Placental epithelial cell (primary cell): ENCODE measurements around the gene RNF208. TPM values are rescaled to one million over a fixed set of nuclear protein-coding genes. Genes with fewer than 3 reads are reported as not detected.

Experiments used
- total RNA-seq: library from RNA; depleted of rRNA; stranded (reverse); fragments of >200 nt; gene quantifications from 2 replicates; pipeline ENCODE4 v1.2.3, GENCODE V29; 2012

RNF208 gene
- under 0.01 TPM in 1 of 2 replicates, not detected in the other for total RNA-seq

DNA sequence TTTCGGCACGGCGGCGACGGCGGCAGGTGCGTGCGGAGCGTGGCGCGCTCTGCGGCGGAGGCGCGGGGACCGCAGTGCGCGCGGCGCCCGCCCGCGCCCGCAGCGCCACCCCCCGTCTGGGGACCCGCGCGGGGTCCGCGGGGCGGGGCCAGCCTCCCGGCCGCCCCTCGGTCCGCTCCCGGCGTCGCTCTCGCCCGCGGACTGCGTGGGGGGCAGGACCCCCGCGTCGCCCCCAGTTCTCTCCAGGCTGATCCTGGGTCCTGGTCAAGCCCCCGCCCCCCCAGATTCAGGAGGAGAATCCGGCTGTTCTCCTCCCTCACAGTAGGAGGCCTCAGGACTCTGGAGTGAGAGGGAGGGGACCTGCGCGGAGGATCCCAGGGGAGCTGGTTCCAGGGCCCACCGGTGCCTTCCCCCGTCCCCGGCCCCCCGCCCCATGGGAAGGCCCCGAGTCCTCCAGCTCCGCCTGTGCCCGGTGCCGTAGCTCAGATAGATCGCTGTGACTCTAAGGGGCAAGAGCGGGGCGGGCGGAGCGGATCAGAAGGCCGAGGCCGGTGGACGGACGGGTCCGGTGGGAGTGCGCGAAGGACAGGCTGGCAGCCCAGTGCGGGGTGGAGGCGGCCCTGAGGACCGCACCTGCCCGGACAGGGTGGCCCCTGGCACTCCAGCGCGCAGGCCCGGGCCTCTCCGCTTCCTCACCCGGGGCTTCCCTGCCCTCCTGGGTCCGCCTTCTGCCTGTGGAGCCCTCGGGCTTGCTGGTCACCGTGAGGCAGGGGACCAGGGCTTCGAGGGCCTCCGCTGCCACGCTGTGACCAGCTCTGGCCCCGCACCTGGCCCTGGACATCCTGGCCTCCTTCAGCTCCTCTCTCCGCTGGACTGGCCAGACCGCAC lies at the start of gene RNF208:
RNF208 (minus strand) TSS at position 51 of the 888 bp plus-strand sequence. CDS start 1,028 bp downstream, outside the sequence.

GRCh38 chr9:137254624-137255447 lies 32.8 kb upstream of the RNF208 start, which contains the start of gene NELFB:
NELFB (plus strand) TSS chr9:137255327.

GRCh38 chr9:137251194-137251461 lies 29.1 kb upstream of the RNF208 start, which contains the start of gene STPG3:
STPG3 (plus strand) TSS chr9:137251286; CDS start chr9:137251287, 1 bp downstream.

GRCh38 chr9:137240841-137241489 lies 18.9 kb upstream of the RNF208 start, which contains the start of gene TUBB4B:
TUBB4B (plus strand) TSS chr9:137241287; CDS start chr9:137241361, 74 bp downstream.

DNA sequence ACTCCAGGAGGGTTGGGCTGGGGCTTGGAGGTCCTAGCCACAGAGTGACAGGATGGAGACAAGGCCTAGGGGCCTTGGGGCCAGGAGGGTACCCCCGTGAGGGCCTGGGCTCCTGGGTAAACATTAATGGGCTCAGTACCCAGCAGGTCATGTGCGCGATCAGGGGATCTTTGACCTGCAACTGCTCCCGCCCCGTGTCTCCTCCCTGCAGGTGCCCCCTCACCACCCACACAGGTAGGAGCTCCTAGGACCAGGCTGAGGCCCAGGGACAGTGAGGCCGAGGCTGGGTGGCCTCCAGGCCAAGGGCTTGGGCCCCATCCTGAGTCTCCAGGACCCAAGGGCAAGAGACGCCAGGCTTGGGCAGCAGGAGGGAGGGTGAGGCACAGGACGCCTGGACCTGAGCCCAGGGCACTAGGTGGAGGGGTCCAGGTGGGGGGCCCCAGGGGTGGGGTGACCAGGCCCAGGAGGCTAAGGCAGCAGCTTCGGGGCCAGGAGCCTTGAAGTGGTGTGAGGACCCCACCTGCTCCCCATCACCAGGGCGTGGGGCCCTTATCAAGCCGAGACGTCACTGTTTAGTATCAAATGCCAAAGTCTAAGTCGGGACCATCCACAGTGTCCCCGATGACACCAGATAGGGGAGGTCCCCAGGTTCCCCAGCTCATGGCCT lies 8.8 kb upstream of the RNF208 start, which contains the start of gene SLC34A3:
SLC34A3 (plus strand) TSS at position 197 of the 667 bp plus-strand sequence. CDS start 802 bp downstream, outside the sequence.

GRCh38 chr9:137227054-137227852 lies 5.2 kb upstream of the RNF208 start, which contains the start of gene RNF224:
RNF224 (plus strand) TSS chr9:137227502; CDS start chr9:137228336, 834 bp downstream.

GRCh38 chr9:137224830-137225694 lies 3.0 kb upstream of the RNF208 start, which contains the start of gene CYSRT1:
CYSRT1 (plus strand) TSS chr9:137225174; CDS start chr9:137225622, 448 bp downstream.

DNA sequence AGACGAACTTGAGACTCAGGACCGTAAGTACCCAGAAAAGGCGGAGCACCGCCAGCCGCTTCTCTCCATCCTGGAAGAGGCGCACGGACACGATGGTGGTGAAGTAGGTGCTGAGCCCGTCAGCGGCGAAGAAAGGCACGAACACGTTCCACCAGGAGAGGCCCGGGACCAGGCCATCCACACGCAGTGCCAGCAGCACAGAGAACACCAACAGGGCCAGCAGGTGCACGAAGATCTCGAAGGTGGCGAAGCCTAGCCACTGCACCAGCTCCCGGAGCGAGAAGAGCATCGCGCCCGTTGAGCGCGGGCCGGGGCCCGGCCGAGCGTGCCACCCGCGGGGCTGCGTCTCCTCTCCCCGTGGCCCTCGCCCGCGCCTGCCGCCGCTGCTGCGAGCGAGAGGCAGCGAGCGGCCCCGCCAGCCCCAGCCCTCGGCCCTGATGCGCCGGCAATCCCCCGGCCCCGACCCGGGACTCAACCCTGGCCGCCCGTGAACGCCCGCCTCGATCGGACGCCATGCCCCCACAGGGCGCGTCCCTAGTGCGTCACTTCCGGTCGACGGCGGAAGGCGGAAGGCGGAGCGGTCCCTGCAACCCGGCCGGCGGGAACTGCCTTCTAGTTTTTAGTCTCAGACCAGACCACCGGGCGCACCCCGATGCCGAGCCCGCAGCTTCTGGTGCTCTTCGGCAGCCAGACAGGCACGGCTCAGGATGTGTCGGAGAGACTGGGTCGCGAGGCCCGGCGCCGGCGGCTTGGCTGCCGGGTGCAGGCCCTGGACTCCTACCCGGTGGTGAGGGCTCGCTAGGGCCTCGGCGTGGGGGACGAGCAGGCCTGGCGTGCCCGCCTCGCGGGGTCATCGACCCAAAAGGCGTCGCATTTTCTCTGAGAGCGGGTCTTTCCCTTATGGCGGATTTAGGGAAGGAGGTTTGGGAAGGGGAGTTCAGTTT lies 16.6 kb downstream of the RNF208 start, which contains the start of the genes NDOR1 and TMEM203:
NDOR1 (plus strand) TSS at position 575 of the 944 bp plus-strand sequence; CDS start at position 653, 78 bp downstream.
TMEM203 (minus strand) TSS at position 523 of the 944 bp plus-strand sequence; CDS start at position 289, 234 bp downstream.

DNA sequence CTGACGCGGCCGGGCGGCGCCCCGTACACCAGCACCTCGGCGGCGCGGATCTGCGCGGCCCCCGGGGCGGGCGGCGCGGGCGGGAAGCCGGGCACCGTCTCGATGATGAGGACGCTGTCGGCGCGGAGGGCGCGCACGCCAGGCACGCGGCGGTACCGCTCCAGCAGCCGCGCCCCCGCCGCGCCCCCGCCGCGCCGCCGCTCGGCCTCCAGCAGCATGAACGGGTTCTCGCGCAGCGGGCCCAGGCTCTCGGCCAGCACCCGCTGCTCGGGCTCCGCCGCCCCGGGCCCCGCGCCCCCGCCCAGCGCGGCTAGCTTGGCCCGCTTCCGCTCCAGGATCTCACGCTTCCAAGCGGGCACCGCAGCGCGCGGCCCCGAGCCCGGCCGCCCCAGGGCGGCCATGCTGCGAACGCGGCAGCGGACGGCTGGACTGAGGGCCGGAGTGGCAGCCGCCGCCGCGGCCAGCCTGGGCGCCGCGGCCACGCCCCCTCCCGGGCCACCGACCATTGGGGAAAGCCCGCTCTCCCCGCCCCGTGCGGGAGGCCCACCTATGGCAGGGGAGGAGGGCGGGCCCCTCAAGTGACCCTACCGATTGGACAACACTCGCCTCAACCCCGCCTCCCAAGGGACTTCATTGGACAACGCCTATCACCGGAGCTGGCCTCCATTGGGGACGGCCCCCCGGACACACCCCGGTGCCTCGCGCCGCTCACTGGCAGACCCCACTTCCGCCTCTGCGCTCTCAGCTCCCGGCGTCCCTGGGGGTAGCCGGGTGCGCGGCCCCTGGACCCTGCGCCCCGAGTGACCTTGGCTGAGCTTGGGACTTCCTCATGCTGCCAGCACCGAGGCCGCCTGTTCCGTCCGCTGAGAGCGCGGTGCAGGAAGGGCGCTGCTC lies 21.5 kb downstream of the RNF208 start, which contains the start of gene TPRN:
TPRN (minus strand) TSS at position 431 of the 894 bp plus-strand sequence; CDS start at position 401, 30 bp downstream.

DNA sequence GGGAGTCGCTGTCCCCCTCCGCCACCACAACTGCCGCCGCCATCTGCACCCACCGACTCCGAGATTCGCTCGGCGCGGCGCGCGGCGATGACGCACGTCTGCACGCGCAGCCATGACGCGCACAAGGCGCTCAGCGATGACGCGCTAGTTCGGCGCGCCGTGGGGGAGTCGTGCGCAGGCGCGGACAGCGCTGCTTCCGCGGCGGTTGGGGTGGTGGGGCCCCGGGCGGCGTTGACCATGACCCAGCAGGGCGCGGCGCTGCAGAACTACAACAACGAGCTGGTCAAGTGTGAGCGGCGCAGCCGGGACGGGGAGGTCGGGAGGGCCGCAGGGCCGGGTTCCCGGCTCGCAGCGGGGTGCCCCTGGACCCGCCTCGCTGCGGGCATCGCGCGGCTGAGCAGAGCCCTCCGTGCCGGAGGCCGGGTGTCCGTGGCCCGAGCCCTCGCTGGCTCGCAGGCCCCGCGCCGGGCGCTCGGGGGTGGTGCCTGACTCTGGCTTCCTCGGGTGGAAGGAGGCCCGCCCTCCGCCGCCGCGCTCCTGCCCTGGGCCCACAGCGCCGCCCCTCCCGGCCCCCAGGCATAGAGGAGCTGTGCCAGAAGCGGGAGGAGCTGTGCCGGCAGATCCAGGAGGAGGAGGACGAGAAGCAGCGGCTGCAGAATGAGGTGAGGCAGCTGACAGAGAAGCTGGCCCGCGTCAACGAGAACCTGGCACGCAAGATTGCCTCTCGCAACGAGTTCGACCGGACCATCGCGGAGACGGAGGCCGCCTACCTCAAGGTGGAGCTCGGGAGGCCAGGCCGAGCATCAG lies 33.3 kb downstream of the RNF208 start, which contains the start of the genes ANAPC2 and SSNA1:
ANAPC2 (minus strand) TSS at position 71 of the 807 bp plus-strand sequence; CDS start at position 43, 28 bp downstream.
SSNA1 (plus strand) TSS at position 187 of the 807 bp plus-strand sequence; CDS start at position 238, 51 bp downstream.

Other genes starting within 250 kb of the RNF208 start
- 0.76 and 2.0 TPM in 2 replicates for gene PTGDS, start 244.7 kb downstream of the RNF208 start, total RNA-seq
- not detected in 2 replicates for gene LCNL1, start 239.2 kb downstream of the RNF208 start, total RNA-seq
- 11.0 and 16.8 TPM in 2 replicates for gene PAXX, start 229.8 kb downstream of the RNF208 start, total RNA-seq
- 328 and 397 TPM in 2 replicates for gene CLIC3, start 225.7 kb downstream of the RNF208 start, total RNA-seq
- 11.6 and 15.3 TPM in 2 replicates for gene ABCA2, start 194.0 kb downstream of the RNF208 start, total RNA-seq
- gene FUT7, start 190.2 kb downstream of the RNF208 start, total RNA-seq = not detected in 2 replicates
- under 0.01 and 0.22 TPM in 2 replicates for gene NPDC1, start 176.1 kb downstream of the RNF208 start, total RNA-seq
- gene ENTPD2, start 168.2 kb downstream of the RNF208 start, total RNA-seq = 0.11 TPM in 1 of 2 replicates, not detected in the other
- 2.4 and 5.4 TPM in 2 replicates for gene SAPCD2, start 151.7 kb downstream of the RNF208 start, total RNA-seq
- gene UAP1L1, start 144.7 kb downstream of the RNF208 start, total RNA-seq = 12.6 and 15.5 TPM in 2 replicates
- 70.3 and 93.4 TPM in 2 replicates for gene MAN1B1, start 135.3 kb downstream of the RNF208 start, total RNA-seq
- gene DPP7, start 107.5 kb downstream of the RNF208 start, total RNA-seq = 52.1 and 108 TPM in 2 replicates
- gene GRIN1, start 83.1 kb downstream of the RNF208 start, total RNA-seq = under 0.01 TPM in 1 of 2 replicates, not detected in the other
- not detected in 2 replicates for gene LRRC26, start 52.2 kb downstream of the RNF208 start, total RNA-seq
- gene TMEM210, start 50.2 kb downstream of the RNF208 start, total RNA-seq = not detected in 2 replicates
- 28.3 and 48.3 TPM in 2 replicates for gene ANAPC2, start 33.7 kb downstream of the RNF208 start, total RNA-seq
- 72.2 and 73.2 TPM in 2 replicates for gene SSNA1, start 33.6 kb downstream of the RNF208 start, total RNA-seq
- 8.4 and 12.2 TPM in 2 replicates for gene TPRN, start 21.5 kb downstream of the RNF208 start, total RNA-seq
- gene TMEM203, start 16.6 kb downstream of the RNF208 start, total RNA-seq = 34.5 and 35.0 TPM in 2 replicates
- gene NDOR1, start 16.5 kb downstream of the RNF208 start, total RNA-seq = 7.3 and 7.9 TPM in 2 replicates
- gene CYSRT1, start 2.9 kb upstream of the RNF208 start, total RNA-seq = 0.39 and 1.1 TPM in 2 replicates
- gene RNF224, start 5.3 kb upstream of the RNF208 start, total RNA-seq = 0.76 and 2.0 TPM in 2 replicates
- gene SLC34A3, start 8.7 kb upstream of the RNF208 start, total RNA-seq = 0.11 and 0.39 TPM in 2 replicates
- gene TUBB4B, start 19.0 kb upstream of the RNF208 start, total RNA-seq = 76.2 and 226 TPM in 2 replicates
- gene STPG3, start 29.0 kb upstream of the RNF208 start, total RNA-seq = not detected in 2 replicates
- 50.3 and 57.0 TPM in 2 replicates for gene NELFB, start 33.1 kb upstream of the RNF208 start, total RNA-seq
- 18.1 and 25.5 TPM in 2 replicates for gene TOR4A, start 55.5 kb upstream of the RNF208 start, total RNA-seq
- not detected in 2 replicates for gene NRARP, start 80.0 kb upstream of the RNF208 start, total RNA-seq
- gene EXD3, start 200.9 kb upstream of the RNF208 start, total RNA-seq = 3.6 and 10.6 TPM in 2 replicates
- gene NOXA1, start 201.2 kb upstream of the RNF208 start, total RNA-seq = 0.39 and 0.43 TPM in 2 replicates
- not detected in 2 replicates for gene ENTPD8, start 219.1 kb upstream of the RNF208 start, total RNA-seq
- gene NSMF, start 237.1 kb upstream of the RNF208 start, total RNA-seq = 30.2 and 43.8 TPM in 2 replicates